H1 (cell line): Measurements from ENCODE around the gene KRTAP10-3.

Source experiments
- CEBPB ChIP-seq: IDR thresholded peaks from 2 replicates; pipeline ENCODE4 v1.6.1; 2012; ENCODE audit warnings: low read depth, low read length
- SP1 ChIP-seq: IDR thresholded peaks from 2 replicates; pipeline ENCODE4 v1.6.1; 2011; ENCODE audit warnings: low read depth, low read length
- SP2 ChIP-seq: IDR thresholded peaks from 2 replicates; pipeline ENCODE4 v1.6.1; 2012; ENCODE audit warnings: mild to moderate bottlenecking, low read length, inconsistent platforms
- TF ChIP-seq, protein P1 (sequence below), 3 experiments: IDR thresholded peaks; 1 replicate in 2 of 3; 2 replicates in 1 of 3; pipeline versions ENCODE4 v1.5.1 to v1.6.1; 2011; ENCODE audit warnings: low read length in 3 of 3, mild to moderate bottlenecking in 3 of 3, inconsistent platforms in 2 of 3, low read depth in 1 of 3, moderate library complexity in 1 of 3; ENCODE audit not compliant: insufficient read depth in 1 of 3; ENCODE audit errors: control extremely low read depth in 1 of 3

DNA sequence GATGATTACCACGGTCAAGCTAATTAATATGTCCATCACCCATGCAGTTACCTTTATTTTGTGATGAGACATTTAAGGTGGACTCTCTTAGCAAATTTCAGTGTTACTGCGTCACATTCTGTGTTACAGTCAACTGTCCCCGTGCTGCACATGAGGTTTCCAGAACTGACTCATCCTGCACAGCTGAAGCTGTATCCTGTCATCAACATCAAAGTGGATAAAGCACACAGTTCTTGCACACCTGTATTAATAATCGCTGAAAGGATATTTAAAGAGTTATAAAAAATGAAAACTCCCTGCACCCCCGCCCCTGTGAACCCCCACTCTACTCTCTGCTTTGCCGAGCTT, 25.2 kb upstream of the KRTAP10-3 start:
- TF ChIP-seq SP2 (no peak), SP1 (no peak), CEBPB (no peak)
- TF ChIP-seq, protein P1, sequence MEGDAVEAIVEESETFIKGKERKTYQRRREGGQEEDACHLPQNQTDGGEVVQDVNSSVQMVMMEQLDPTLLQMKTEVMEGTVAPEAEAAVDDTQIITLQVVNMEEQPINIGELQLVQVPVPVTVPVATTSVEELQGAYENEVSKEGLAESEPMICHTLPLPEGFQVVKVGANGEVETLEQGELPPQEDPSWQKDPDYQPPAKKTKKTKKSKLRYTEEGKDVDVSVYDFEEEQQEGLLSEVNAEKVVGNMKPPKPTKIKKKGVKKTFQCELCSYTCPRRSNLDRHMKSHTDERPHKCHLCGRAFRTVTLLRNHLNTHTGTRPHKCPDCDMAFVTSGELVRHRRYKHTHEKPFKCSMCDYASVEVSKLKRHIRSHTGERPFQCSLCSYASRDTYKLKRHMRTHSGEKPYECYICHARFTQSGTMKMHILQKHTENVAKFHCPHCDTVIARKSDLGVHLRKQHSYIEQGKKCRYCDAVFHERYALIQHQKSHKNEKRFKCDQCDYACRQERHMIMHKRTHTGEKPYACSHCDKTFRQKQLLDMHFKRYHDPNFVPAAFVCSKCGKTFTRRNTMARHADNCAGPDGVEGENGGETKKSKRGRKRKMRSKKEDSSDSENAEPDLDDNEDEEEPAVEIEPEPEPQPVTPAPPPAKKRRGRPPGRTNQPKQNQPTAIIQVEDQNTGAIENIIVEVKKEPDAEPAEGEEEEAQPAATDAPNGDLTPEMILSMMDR (IDR thresholded peaks at IDR 0.05; ENCODE audit: control extremely low read depth in 1 of 3, insufficient read depth in 1 of 3, low read depth in 1 of 3, low read length in 3 of 3) = no peak
